ENCODE measurements around the gene TMEM242.

DNA sequence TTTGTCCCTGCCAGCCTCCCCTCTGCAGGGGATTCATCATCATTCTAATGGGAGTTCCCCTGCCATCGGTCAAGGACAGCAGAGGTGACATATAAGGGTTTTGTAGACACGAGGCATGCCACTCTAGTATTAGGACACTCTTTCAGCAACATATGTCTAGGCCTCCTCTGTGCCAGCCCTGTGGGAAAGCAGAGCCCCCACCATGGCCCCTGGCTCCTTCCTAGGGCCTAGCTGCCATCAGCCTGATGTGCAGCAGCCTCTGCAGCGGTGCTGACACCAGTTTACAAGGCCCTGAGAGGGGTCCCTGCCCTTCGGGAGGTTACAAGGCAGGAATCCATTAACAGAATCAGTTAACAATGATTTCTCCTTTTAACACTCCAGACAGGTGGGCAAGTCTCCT, 32.5 kb downstream of the TMEM242 start:
- TF ChIP-seq, protein P1, sequence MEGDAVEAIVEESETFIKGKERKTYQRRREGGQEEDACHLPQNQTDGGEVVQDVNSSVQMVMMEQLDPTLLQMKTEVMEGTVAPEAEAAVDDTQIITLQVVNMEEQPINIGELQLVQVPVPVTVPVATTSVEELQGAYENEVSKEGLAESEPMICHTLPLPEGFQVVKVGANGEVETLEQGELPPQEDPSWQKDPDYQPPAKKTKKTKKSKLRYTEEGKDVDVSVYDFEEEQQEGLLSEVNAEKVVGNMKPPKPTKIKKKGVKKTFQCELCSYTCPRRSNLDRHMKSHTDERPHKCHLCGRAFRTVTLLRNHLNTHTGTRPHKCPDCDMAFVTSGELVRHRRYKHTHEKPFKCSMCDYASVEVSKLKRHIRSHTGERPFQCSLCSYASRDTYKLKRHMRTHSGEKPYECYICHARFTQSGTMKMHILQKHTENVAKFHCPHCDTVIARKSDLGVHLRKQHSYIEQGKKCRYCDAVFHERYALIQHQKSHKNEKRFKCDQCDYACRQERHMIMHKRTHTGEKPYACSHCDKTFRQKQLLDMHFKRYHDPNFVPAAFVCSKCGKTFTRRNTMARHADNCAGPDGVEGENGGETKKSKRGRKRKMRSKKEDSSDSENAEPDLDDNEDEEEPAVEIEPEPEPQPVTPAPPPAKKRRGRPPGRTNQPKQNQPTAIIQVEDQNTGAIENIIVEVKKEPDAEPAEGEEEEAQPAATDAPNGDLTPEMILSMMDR (IDR thresholded peaks at IDR 0.05), result no peak
- TF ChIP-seq POLR2A (IDR thresholded peaks at IDR 0.05), result no peak

Measured in right lobe of liver (tissue), 4 donors.